Erythroblast (primary cell): ENCODE measurements around the gene GSTA2.
"Not testable (repeated sequence)": the region's sequence is repeated elsewhere in the genome, so short reads cannot be mapped to it uniquely, and the experiment has no call there.

Experiments used
- DNase-seq, 2 experiments: peaks; one replicate each; lab custom pipeline; 2025; lab: John Stamatoyannopoulos, UW
- GATA1 ChIP-seq: IDR thresholded peaks from 2 replicates; pipeline ENCODE4 v1.6.1; 2011; ENCODE audit warnings: low read depth, mild to moderate bottlenecking, control low read depth, low read length, moderate library complexity
- POLR2A ChIP-seq: IDR thresholded peaks from 2 replicates; pipeline ENCODE4 v1.6.1; 2011; ENCODE audit warnings: mild to moderate bottlenecking, low read length

GSTA2 gene

GRCh38 chr6:52779237-52779636 is 16.0 kb upstream of the GSTA2 start:
- DNase-seq: no peak

DNA sequence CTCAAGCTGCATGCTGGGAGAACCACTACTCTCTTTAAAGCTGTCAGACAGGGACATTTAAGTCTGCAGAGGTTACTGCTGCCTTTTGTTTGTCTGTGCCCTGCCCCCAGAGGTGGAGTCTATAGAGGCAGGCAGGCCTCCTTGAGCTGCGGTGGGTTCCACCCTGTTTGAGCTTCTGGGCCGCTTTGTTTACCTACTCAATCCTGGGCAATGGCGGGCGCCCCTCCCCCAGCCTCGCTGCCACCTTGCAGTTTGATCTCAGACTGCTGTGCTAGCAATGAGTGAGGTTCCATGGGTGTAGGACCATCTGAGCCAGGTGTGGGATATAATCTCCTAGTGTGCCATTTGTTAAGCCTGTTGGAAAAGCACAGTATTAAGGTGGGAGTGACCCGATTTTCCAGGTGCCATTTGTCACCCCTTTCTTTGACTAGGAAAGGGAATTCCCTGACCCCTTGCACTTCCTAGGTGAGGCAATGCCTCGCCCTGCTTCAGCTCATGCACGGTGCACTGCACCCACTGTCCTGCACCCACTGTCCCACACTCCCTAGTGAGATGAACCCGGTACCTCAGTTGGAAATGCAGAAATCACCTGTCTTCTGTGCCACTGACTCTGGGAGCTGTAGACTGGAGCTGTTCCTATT is 13.6 kb upstream of the GSTA2 start:
- not testable (repeated sequence) for DNase-seq

More at GRCh38 chr6:52779237-52779636, 16.0 kb upstream of the GSTA2 start:
- TF ChIP-seq GATA1: no peak
- no peak for TF ChIP-seq POLR2A

DNA sequence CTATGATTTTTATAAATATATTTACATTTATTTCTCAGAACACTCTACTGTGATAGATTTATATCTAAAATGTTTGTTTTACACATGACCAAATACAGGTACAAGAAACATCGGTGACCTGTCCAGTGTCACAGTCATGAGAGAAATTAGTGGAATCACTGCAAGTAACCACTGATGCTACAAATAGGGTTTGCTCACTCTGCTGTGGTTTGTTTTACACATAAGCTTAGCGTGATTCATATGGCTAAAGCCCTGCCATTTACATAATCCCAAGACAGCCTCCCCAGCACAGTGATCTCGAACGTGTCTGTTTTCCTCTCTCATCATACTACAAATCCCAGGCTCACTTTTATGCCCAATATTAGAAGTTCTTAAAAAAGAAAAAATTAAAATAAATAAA is 6.1 kb upstream of the GSTA2 start:
- DNase-seq: not testable (repeated sequence)

GRCh38 chr6:52767658-52768057 is 4.4 kb upstream of the GSTA2 start:
- not testable (repeated sequence) for DNase-seq

GRCh38 chr6:52761673-52762491 is 1.4 kb downstream of the GSTA2 start:
- DNase-seq: not testable (repeated sequence)

DNA sequence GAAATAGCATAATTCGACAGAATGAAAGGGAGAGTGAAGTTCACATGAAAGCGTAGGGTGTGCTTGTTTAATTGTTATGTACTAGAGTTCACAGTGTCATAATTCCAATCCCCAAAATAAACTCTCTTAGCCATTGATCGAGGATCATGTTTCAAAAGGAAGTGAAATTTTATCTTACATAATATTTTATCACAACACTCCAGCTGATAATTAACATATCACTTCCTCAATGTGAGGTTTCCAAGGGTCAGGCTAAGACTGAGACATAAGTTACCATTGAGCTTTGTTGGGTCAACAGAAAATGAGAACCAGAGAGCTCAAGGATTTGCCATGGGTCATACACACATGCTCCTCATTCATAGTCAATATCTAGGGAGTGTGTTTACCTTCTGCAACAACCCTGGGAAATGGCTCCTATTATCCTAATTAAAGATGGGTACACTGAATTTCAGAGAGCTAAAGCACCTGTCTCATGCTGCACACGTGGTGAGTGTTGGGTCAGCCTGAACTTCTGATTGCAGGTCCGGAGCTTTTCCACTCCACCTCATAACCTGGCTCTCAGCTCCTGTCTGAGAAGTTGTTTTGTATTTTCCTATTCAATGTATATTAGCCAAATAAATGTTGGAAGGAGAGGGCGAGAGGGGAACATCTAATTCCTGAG is 3.0 kb downstream of the GSTA2 start:
- DNase-seq: no peak
- TF ChIP-seq POLR2A: no peak
- TF ChIP-seq GATA1: no peak

DNA sequence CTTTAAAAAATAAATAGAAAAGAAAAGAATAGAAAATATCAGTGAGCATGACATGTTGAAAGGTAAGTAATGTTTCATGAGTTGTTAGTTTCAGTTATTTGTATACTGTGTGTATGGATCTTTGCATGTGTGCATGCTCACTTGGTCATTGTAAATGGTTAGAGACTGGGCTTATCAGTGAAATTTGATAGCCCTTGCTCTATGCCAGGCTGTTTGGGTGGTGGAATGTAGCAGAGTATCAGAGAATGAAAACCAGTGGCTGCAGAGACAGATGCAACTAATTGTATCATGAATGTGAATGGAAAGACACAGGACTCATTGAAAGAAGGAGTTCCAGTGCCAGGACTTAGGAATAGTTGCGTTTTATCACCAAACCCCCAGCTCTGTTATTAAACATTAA is 4.2 kb downstream of the GSTA2 start:
- TF ChIP-seq POLR2A (no peak), GATA1 (no peak)
- DNase-seq: no peak

- DNase-seq: not testable (repeated sequence)
Measured at GRCh38 chr6:52757651-52758338, 5.5 kb downstream of the GSTA2 start.

- no peak for DNase-seq
- TF ChIP-seq POLR2A: no peak
- TF ChIP-seq GATA1: no peak
Measured at GRCh38 chr6:52754443-52754842, 8.8 kb downstream of the GSTA2 start.

GRCh38 chr6:52753137-52753536 is 10.1 kb downstream of the GSTA2 start:
- not testable (repeated sequence) for DNase-seq

DNA sequence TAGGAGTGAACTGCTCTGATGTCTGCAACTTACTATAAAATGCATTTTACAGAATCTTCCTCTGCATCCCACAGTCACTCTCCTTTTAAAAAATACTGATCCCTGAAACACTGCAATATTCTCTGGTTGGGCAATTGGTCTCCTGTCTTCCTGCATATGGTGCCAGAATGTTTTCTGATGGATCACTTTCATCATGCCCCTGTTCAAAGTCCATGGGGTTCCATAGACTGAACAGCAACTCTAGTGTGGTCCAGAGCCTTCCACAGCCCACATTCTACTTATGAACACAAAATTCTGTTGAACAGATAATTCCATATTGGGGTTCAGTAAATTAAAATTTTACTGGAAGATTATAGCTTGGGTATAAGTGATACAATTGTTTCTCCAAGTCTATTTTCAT is 11.0 kb downstream of the GSTA2 start:
- TF ChIP-seq GATA1 (no peak), POLR2A (no peak)
- no peak for DNase-seq

GRCh38 chr6:52749556-52750152 is 13.6 kb downstream of the GSTA2 start:
- no peak for DNase-seq
- TF ChIP-seq GATA1 (no peak), POLR2A (no peak)

DNA sequence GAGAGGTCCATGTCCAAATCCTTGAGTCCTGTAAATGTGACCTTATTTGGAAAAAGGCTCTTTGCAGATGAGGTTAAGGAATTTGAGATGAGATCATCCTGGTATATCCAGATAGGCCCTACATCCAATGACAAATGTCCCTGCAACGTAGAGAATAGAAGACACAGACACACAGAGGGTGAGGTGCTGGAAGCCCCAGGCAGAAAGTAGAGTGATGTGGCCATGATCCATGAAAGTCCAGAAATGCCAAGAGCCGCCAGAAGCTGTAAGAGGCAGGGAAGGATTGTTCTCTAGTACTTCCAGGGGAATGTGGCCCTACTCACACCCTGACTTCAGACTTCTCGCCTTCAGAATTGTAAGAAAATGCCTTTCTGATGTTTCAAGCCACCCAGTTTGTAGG is 16.0 kb downstream of the GSTA2 start:
- DNase-seq: not testable (repeated sequence)

GRCh38 chr6:52746213-52746612 is 17.1 kb downstream of the GSTA2 start:
- no peak for DNase-seq
- TF ChIP-seq POLR2A: no peak
- TF ChIP-seq GATA1: no peak
